COLO829 (cell line): ENCODE data around the gene GRIK1.

Experiments used
- DNase-seq: peaks from one replicate; pipeline ENCODE4 v3.0.0; 2012; ENCODE audit warnings: low spot score

The GRIK1 gene

GRCh38 chr21:29642551-29643245 is 297.1 kb downstream of the GRIK1 start:
- DNase-seq: no peak

DNA sequence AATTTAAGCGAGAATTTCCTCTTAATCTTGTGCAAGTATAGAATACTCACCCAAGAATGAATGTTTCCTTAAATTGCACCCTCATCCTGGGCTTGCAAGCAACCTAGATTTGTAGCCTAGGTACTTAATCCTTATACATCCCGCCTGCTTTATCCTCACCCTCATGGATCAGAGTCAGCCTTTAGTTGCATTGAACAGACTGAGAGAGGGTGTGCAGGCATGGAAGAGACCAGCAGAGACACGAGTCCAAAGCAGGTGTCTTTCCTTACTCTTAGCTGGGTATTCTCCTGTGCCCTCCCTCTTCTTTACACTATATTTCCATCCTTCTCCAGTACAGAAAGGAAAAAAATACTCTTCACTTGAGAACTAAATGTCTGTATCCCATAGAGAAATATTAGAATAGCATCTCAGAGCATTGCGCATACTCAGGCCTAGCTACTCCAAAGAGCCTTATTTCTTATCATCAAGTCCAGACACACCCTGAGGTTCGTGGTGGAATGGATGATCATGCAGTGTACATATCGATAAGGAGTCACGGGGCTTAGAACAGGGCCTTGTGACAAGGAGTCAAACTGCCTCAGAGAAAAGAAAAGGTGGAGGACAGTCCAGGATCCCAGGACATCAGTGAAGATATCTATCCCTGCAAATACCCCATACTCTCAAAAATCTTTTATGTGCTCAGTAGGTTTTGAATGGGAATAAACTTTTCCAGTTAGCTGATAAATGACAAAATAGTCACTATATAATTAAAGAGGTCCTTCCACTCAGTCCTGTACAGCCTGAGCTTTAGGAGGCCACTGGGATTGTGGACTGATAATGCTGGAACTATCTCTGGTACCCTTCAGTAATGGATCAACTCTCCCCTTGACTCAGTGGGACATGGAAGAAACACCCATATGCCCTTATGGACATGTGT is 297.9 kb downstream of the GRIK1 start:
- DNase-seq: no peak

DNA sequence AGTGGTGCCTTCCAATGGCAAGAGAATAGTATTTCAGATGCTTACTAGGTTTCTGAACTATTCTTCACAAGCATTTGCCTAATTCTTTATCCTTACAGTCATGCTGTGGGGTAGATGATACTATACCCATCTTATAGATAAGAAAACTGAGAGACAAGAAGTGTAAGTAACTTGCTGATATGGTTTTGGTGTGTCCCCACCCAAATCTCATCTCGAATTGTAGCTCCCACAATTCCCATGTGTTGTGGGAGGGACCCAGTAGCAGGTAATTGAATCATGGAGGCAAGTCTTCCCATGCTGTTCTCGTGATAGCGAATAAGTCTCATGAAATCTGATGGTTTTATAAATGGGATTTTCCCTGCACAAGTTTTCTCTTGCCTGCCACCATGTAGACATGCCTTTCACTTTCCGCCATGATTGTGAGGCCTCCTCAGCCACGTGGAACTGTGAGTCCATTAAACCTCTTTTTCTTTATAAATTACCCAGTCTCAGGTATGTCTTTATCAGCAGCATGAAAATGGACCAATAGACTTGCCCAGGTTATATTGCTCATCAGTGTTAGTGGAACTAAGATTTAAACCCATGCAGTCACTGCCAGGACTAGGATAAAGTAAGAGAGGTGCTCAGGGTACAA is 298.7 kb downstream of the GRIK1 start:
- DNase-seq: no peak

GRCh38 chr21:29640080-29640508 is 299.7 kb downstream of the GRIK1 start:
- no peak for DNase-seq

DNA sequence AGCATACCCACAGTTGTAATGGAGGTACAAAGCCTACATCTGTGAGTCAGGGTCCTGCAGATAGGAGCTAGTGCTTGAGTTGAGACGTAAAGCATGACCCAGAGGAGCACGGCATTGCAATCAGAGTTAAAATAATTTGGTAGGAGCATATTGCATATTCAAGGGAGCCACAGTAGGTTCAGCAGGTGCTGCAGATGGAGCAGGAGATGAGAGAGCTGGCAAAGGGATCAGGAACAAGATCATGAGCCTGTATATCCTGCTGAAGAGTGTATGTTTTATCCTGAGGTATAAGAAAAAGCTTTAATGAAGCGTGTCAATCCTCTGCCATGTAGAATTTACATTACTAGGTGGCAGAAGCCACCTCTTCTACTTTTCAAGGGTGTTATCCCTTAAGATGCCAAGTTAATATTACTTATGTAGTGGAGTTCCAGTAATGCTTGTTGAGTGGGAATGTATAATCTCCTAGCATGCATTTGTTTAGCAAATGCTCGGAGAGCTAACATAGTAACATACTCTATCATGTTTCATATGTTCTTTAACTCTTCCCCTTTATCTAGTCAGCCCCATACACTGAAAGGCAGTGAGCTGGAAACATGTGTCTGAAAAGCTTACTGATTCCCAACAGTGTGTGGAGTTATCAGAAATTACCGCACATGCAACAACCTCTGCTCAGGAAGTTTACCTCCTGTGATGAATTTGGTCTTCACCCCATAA is 300.3 kb downstream of the GRIK1 start:
- no peak for DNase-seq

DNA sequence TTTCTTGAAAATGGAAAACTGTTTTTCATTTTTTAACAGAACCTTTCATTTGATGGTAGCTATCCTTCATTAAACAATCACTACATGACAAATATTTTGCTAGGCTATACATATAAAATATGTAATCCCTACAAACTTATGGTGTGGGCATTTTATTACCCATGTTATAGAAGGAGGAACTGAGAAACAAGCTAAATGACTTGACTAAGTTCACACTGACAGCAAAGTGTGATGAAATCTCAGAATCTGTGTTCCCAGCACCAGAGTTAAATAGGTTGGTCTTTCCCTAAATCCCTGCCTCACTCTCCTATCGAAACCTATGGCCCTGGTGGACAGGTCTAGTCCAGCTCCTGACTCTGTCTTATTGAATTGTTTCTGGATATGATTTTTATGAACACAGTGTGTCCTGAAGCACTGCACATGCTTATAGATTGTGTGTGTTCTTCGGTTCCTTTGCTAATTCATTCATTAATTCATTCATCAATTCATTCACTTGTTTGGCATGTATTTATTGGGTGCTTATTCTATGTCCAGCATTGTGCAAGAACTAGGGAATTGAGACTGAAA is 301.0 kb downstream of the GRIK1 start:
- no peak for DNase-seq

DNA sequence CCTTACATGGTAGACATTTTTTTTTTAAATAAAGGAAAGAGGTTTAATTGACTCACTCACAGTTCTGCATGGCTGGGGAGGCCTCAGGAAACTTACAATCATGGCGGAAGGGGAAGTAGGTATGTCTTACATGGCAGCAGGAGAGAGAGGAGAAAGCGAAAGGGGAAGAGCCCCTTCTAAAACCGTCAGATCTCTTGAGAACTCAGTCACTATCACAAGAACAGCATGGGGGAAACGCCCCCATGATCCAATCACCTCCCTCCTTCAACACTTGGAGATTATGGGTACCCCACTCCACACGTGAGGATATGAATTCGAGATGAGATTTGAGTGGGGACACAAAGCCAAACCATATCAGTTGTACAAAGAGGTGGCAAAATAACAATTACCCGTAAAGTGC is 301.7 kb downstream of the GRIK1 start:
- no peak for DNase-seq

DNA sequence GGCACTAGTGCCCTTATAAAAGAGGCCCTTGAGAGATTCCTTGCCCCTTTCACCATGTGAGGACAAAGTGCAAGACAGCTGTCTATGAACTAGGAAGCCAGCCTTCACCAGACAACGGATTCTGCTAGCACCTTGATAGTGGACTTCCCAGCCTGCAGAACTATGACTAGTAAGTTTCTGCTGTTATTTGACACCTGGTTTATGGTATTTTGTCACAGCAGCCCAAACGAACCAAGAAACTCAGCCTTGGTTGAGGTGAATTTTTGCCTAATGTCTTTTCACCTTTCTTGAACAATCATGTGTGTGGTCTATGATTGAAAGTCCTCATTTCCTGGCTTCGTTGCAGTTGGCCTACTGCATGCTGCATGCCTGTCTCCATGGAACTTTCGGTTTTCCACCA is 302.2 kb downstream of the GRIK1 start:
- DNase-seq: no peak

DNA sequence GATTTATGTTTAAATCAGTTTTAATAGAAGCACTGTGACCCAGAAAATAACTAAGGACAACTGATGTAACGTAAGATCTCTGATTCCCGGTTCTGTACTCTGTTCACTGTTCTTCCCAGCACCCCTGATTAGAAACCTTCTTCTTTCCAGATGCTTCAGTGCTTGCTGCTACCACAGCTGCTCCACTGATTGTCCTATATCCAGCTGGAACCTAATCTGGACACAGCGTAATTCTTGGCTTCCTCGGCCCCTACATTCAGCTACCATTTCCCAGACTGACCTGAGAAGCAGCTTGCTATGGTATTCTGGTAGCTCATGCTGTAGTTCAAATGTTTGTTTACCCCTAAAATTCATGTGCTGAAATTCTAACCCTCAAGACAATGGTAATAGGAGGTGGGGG is 302.7 kb downstream of the GRIK1 start:
- no peak for DNase-seq

DNA sequence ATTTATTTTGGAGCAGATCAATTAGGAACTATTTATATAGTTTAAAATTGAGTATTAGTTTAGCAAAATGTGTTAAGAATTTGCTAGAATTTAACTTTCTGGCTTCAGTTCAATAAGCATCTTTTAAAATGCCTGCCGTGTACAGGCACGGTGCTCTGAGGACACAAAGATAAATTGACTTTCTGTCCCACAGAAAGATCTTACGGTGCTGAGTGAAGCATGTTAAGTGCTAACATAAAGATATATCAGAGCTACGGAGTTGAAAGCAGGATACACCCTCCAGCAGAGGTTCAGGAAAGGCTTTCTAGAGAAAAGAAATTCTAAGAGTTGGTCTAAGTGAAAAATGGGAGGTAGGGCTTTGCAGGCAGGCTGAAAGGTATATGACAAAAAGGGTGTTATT is 305.4 kb downstream of the GRIK1 start:
- DNase-seq: no peak

DNA sequence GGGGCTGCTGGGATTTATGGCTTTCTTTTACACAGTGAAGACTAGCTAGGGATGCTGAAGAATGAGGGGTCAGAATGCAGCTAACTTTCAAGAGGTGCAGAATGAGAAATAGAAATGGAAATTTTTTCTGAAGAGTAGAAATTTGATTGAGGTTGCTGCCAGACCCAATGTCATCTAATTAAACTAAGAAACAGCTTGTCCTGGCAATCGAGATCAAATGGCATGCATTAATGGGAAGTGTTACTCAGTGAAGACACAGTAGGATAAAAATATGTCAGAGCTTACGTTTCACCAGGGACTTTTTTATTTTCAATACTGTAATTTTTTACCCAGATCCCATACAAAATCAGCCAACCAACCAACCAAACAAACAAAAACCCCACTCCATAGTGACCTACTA is 306.0 kb downstream of the GRIK1 start:
- DNase-seq: no peak

DNA sequence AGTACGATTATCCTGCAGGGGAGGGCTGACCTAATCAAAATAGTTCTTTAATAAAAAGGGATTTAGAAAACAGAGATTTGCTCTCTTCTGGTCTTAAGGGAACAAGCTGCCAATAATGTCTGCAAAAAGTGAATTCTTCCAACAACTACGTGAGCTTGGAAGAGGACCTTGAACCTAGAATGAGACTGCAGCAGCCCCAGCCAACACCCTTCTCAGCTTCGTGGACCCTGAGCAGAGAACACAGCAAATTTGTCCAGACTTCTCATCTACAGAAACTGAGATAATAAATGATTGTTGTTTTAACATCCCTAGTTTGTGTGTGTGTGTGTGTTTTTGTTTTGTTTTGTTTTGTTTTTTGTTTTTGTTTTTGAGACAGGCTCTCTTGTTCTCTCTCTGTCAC is 309.4 kb downstream of the GRIK1 start:
- no peak for DNase-seq

- no peak for DNase-seq
Observed at GRCh38 chr21:29627905-29628304, 311.9 kb downstream of the GRIK1 start.

DNA sequence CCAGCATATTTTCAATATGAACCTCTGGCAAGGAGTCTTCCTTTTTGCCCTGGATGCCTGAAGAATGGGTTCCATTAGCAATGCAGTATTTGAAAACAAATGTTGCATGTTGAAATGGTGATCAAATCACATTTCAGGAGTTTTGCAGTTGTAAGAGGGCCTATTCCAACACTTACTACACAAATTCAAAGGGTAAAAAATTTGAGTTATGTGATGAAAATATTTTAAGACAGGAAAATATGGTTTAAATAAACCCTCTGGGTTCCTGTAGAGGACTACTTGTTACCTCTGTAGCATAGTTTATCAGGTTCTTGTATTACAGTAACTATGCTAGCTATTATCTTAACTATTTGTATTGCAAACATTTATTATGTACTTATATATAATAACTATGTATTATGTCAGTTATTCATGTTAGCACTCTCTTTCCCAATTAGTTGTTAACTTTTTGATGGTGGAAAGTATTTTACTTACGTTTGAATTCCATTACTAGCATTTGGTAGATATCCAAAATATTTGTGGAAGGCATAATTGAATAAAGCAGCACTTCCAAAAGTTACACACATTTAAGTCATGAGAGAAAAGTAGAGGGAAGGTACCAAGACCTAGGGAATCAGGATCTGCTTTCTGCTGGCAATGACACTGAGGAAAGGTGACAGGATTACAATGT is 312.9 kb downstream of the GRIK1 start:
- DNase-seq: no peak

DNA sequence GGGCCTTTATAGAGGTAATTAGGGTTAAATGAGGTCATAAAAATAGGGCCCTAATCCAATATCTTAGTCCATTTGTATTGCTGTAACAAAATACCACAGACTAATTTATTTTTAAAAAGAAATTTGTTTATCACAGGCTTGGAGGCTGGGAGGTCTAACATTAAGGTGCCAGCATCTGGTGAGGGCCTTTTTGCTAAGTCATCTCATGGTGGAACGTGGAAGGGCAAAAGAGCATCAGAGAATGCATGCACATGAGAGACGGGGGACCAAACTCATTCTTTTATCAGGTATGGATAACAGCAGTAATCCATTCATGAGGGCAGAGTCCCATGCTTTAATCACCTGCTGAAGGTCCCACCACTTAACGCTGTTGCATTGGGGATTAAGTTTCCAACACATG is 313.8 kb downstream of the GRIK1 start:
- DNase-seq: no peak

DNA sequence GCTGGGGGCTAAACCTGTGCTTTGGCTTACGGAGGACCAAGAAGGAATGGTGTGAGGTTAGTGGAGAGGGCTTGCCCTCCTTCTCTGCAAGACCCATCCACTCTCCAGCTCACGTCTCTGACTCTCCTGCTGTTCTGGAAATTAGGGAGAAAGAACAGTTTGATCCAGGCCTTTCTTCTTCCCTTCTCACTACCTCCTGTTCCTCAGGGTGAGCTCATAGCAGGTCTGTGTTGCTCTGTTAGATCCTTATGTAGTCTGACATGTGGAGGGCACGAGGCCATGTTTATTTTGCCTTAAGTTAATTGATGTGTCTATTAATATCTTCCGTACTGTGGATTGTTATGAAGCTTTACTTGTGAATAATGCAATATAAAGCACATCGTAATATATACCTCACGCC is 315.0 kb downstream of the GRIK1 start:
- no peak for DNase-seq

DNA sequence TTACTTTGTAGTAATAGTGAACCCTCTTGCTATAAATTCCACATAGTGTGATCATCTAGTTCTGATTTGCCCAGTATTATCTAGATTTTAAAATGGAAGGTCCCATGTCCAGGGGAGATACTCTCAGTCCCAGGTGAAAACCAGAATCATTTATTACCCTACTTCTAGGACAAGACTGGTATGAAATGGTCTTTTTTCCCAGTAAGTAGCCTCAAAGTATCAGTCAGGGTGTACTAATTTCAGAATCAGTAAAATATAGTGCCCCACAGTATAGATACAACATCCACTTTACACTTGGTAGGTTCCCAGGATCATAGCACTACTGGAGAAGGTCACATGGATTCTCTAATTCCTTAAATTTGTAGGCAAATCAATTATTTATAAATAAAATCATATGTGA is 318.3 kb downstream of the GRIK1 start:
- no peak for DNase-seq

DNA sequence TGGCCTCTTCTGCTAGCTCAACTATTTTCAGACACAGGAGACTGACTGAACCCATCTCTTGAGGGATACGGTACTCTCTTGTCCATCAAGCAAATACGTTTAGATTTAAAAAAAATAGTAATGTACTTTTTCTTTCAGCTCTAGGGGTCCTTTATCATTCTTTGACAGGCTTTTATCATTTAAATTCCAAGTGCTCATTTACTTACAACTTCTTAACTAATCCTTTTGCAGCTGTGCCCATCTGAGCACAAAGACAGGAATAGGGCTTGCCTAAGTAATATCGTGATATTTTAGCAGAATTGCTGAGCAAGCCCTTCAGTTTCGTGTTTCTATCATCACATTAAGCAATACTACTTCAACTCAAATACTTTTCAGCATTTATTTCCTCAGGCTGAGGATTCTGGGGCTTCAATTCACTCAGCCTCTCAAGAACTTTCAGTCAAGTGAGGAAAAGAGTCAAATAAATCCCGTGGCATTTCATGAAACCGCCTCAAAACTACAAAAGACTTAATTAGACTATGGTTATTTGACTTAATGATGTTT is 323.5 kb downstream of the GRIK1 start:
- DNase-seq: no peak

DNA sequence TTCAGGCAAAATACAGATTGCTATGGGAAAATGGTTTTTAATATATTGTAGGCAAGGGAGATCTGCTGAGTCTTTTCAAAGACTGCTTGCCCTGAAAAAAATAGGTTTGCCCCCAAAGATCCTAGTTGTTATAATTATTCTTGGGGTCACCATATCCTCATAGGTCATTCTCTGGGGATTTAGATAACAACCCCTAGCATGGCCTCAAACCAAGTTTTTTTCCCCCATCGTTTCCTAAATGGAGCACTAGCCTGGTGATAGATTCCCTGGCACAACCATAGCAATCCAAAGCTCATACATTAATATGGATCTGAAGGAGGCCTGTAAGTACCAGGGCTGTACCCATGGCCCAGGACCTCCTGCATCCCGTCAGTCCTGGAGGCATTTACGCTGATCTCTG is 325.9 kb downstream of the GRIK1 start:
- no peak for DNase-seq

DNA sequence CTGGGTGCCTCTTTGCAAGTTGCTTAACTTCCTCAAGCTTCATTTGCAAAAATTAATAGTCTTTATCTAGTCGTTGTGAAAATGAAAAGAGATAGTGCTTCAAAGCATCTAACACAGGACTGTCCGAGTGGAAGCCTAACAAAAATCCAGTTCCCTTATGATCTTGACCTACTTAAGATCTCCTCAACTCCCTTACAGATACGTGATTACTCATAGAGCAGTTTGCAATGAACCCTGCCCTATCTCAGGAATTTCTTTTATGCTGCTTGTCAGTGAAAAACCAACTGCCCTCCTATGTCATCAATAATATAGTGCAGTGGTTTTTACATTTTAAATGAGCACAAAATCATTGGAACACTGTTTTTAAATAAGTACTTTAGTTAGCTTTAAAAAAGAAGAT is 326.8 kb downstream of the GRIK1 start:
- DNase-seq: no peak

GRCh38 chr21:29610779-29611360 is 328.9 kb downstream of the GRIK1 start:
- no peak for DNase-seq
